Left lung (tissue), 10 donors: ENCODE measurements around the gene SUGP1. TPM values are rescaled to one million over a fixed set of nuclear protein-coding genes. Genes with fewer than 3 reads are reported as not detected.
A peak's percentile ranks its signal among the peaks of the same experiment; 100 is the strongest.

Experiments used
- ATAC-seq: fragments of 200-7000 bp; cut with Tn5 transposase; one replicate; pipeline ENCODE4 v1.9.1; 2020; ENCODE audit warnings: moderate library complexity
- DNase-seq, 4 donors: peaks; one replicate each; pipeline ENCODE4 v3.0.0-alpha.2; 2013 to 2020
- H3K27ac ChIP-seq, 2 donors: fragments of 200-600 bp; sonication (generic) in 1 of 2; one replicate each; pipeline versions ENCODE4 v1.5.0 to v1.8.0; 2020 to 2021
- H3K27me3 ChIP-seq, 2 donors: fragments of 200-600 bp; sonication (generic) in 1 of 2; one replicate each; pipeline versions ENCODE4 v1.5.0 to v1.8.0; 2020 to 2021
- H3K36me3 ChIP-seq, 2 donors: fragments of 200-600 bp; sonication (generic) in 1 of 2; one replicate each; pipeline versions ENCODE4 v1.5.0 to v1.8.0; 2020 to 2021
- H3K4me1 ChIP-seq, 2 donors: fragments of 200-600 bp; one replicate each; pipeline ENCODE4 v1.8.0; 2021
- H3K4me3 ChIP-seq, 2 donors: fragments of 200-600 bp; sonication (generic) in 1 of 2; one replicate each; pipeline versions ENCODE4 v1.5.0 to v1.8.0; 2020 to 2021; ENCODE audit warnings: mild to moderate bottlenecking in 1 of 2
- H3K9me3 ChIP-seq, 2 donors: fragments of 200-600 bp; sonication (generic) in 1 of 2; one replicate each; pipeline versions ENCODE4 v1.5.0 to v1.8.0; 2020 to 2021
- intact Hi-C, 2 donors: fragments of 100-400 bp; cut with DNase I; formaldehyde crosslinking; loops; one replicate each; pipeline versions ENCODE4 v1.11.2 to v1.14.2; 2022
- polyA plus RNA-seq, 6 donors: library from polyadenylated mRNA; unstranded; fragments of 120-200 nt; gene quantifications; one replicate each; pipeline ENCODE4 v1.2.1, GENCODE V29; 2013; ENCODE audit not compliant: insufficient read length in 6 of 6
- total RNA-seq, 2 donors: library from RNA; stranded (reverse); fragmentation: NEBNext Ultra II Directional; extraction: Animal tissue kit (Norgen Biotek cat#: 25700); gene quantifications; one replicate each; pipeline ENCODE4 v1.2.1, GENCODE V29; 2021
- TF ChIP-seq, protein P1 (sequence below), 2 donors: fragments of 200-600 bp; sonication (generic) in 1 of 2; IDR thresholded peaks; one replicate each; pipeline versions ENCODE4 v1.5.0 to v1.8.0; 2021; ENCODE audit warnings: antibody characterized with exemption in 2 of 2
- donor health status: DM: no; HTN: yes; CAD: no.
- donor health status: DM: no; HTN: no; CAD: no.

Gene SUGP1
- total and polyA plus RNA-seq, 8 donors: 35.6 to 52.4 (median 45.9) TPM

DNA sequence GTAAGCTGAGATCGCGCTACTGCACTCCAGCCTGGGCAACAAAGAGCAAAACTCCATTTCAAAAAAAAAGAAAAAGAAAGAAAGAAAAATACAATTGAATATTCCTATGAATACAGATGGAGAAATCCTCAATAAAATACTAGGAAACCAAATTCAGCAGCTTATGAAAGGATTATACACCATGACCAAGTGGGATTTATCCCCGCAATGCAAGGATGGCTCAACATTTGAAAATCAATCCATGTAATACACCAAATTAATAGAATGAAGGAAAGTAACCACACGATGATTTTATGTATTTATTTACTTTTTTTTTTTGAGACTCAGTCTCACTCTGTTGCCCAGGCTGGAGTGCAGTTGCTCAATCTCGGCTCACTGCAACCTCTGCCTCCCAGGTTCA, 27.7 kb downstream of the SUGP1 start:
- no peaks in the 10 kb centered on the region for H3K4me1 ChIP-seq
- DNase-seq (no peak), ATAC-seq (no peak)
- no peak overlapping the region for H3K27ac ChIP-seq
- no peaks in the 10 kb centered on the region for H3K27me3 ChIP-seq
- no peak overlapping the region for H3K4me3 ChIP-seq
- H3K9me3 ChIP-seq: peaks cover 0 to 6% of the 10 kb centered on the region in 2 donors
- peaks cover 0 to 98% of the 10 kb centered on the region in 2 donors for H3K36me3 ChIP-seq
- TF ChIP-seq, protein P1, sequence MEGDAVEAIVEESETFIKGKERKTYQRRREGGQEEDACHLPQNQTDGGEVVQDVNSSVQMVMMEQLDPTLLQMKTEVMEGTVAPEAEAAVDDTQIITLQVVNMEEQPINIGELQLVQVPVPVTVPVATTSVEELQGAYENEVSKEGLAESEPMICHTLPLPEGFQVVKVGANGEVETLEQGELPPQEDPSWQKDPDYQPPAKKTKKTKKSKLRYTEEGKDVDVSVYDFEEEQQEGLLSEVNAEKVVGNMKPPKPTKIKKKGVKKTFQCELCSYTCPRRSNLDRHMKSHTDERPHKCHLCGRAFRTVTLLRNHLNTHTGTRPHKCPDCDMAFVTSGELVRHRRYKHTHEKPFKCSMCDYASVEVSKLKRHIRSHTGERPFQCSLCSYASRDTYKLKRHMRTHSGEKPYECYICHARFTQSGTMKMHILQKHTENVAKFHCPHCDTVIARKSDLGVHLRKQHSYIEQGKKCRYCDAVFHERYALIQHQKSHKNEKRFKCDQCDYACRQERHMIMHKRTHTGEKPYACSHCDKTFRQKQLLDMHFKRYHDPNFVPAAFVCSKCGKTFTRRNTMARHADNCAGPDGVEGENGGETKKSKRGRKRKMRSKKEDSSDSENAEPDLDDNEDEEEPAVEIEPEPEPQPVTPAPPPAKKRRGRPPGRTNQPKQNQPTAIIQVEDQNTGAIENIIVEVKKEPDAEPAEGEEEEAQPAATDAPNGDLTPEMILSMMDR (IDR thresholded peaks at IDR 0.05): no peak
- intact Hi-C loops: no loop called here

DNA sequence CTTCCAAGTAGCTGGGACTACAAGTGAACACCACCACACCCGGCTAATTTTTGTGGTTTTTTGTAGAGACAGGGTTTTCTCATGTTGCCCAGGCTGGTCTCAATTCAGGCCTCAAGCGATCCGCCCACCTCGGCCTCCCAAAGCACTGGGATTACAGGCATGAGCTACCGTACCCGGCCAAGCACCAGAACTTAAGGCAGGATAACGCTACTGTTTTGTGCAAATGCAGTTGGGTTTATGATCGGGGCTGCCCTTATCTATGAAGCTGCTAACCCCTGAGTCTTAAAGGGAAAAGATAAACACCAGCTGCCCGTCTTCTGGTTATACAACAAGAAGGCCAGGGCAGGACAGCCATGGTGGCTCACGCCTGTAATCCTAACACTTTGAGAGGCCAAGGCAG, 34.6 kb downstream of the SUGP1 start:
- Histone ChIP-seq H3K4me3 (no peak overlapping the region), H3K27ac (no peak overlapping the region), H3K36me3 (peaks cover 0 to 99% of the 10 kb centered on the region in 2 donors), H3K27me3 (no peaks in the 10 kb centered on the region), H3K4me1 (no peaks in the 10 kb centered on the region), H3K9me3 (no peaks in the 10 kb centered on the region)
- intact Hi-C loops: no loop called here
- TF ChIP-seq, protein P1 (IDR thresholded peaks at IDR 0.05): no peak
- no peak for ATAC-seq
- no peak for DNase-seq

DNA sequence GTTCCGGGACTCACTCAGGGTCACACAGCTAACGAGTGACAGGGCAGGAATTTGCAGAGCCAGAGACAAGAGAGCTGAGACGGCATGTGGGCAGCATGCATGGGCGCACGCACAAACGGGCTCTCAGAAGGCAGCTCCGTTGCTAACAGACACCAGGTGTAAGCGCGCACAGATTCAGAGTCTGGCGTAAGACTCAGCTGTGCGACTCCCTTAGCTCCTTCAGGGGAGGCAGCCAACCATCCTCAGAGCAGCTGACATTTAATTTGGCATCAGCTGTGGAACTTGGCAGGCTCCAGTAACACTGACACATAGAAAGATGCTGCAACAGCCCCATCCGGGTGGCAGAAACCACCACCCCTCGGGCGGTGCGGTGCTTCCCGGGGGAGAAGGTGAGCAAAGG, 39.7 kb downstream of the SUGP1 start:
- no peaks in the 10 kb centered on the region for H3K9me3 ChIP-seq
- H3K4me3 ChIP-seq: no peak overlapping the region
- H3K4me1 ChIP-seq: no peaks in the 10 kb centered on the region
- no peaks in the 10 kb centered on the region for H3K27me3 ChIP-seq
- intact Hi-C loops: no loop called here
- TF ChIP-seq, protein P1 (IDR thresholded peaks at IDR 0.05): no peak
- H3K36me3 ChIP-seq: peaks cover 0 to 100% of the 10 kb centered on the region in 2 donors
- DNase-seq (peak in 1 of 4 donors; percentile 19), ATAC-seq (no peak)
- no peak overlapping the region for H3K27ac ChIP-seq

DNA sequence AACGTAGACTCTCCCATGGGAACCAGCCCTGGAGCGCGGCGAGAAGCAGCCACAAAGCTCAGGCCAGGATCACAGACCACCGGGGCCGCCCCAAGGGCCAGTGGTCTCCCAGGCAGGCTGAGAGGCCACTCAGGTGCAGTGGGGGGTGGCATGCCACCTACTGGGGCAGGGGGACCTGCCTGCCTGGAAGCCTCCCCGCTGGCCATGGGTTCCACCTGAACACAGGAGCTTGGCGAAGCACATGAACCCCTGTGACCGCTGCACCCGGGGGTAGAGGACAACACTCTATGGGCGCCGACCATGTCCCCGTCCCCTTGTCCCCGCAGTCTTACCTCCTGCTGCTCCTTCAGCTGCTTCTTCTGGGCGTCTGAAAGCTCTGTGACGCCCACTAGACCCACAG, 40.5 kb downstream of the SUGP1 start:
- H3K4me1 ChIP-seq: no peaks in the 10 kb centered on the region
- DNase-seq (no peak), ATAC-seq (no peak)
- peaks cover 0 to under 1% of the 10 kb centered on the region in 2 donors for H3K27me3 ChIP-seq
- peaks cover 0 to 100% of the 10 kb centered on the region in 2 donors for H3K36me3 ChIP-seq
- TF ChIP-seq, protein P1 (IDR thresholded peaks at IDR 0.05): no peak
- no peak overlapping the region for H3K27ac ChIP-seq
- no peaks in the 10 kb centered on the region for H3K9me3 ChIP-seq
- no peak overlapping the region for H3K4me3 ChIP-seq
- intact Hi-C loops: no loop called here

DNA sequence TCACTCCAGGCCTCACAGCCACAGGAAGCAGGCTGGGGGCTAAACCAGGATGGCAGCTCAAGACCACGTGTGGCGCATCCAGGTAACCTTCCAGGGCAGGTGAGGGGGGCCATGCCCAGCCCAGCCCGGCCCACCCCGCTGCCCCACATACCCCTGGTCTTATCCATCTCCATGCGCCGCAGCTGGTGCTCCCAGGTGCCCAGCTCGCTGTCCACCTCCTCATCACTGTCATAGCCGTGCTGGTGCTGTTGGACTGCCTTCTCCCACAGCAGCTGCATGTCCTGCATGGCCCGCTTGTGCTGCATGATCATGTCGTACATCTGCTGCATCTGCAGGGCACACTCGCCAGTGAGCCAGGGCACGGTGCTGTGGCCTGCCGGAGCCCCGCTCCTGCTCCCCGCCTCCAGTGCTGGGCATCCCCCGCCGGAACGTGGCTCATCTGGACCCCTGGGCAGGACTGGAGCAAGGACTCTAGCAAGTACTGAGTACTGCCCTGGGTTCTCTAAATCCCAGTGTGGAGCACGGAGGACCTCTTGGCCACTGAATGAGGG, 41.2 kb downstream of the SUGP1 start:
- no peaks in the 10 kb centered on the region for H3K9me3 ChIP-seq
- H3K27me3 ChIP-seq: peaks cover 0 to 7% of the 10 kb centered on the region in 2 donors
- ATAC-seq (no peak), DNase-seq (peak in 1 of 4 donors; percentile 51)
- H3K36me3 ChIP-seq: peaks cover 0 to 97% of the 10 kb centered on the region in 2 donors
- H3K27ac ChIP-seq: no peak overlapping the region
- H3K4me3 ChIP-seq: no peak overlapping the region
- H3K4me1 ChIP-seq: no peaks in the 10 kb centered on the region
- intact Hi-C loops: no loop called here
- TF ChIP-seq, protein P1 (IDR thresholded peaks at IDR 0.05): no peak
